Measurements from ENCODE around the gene TGFA.

DNA sequence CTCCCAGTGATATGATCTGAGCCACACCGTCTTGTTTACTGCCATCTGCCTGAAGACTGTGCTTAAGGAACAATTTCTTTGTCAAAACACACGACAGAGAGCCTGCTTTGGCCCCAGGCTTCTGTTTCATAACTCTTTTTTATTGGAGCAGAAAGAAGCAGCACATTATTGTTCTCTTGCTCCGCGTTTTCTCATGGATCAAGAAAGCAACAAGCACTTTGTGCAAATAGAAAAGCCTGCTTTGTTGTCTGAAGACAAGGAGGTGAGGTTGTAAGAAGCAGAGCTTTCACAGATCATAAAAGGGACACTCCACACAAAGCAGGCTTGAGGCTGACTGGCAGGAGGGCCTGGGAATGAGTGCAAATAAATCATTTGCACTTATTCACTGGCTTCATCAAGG, 133.5 kb downstream of the TGFA start:
- TF ChIP-seq, protein P1, sequence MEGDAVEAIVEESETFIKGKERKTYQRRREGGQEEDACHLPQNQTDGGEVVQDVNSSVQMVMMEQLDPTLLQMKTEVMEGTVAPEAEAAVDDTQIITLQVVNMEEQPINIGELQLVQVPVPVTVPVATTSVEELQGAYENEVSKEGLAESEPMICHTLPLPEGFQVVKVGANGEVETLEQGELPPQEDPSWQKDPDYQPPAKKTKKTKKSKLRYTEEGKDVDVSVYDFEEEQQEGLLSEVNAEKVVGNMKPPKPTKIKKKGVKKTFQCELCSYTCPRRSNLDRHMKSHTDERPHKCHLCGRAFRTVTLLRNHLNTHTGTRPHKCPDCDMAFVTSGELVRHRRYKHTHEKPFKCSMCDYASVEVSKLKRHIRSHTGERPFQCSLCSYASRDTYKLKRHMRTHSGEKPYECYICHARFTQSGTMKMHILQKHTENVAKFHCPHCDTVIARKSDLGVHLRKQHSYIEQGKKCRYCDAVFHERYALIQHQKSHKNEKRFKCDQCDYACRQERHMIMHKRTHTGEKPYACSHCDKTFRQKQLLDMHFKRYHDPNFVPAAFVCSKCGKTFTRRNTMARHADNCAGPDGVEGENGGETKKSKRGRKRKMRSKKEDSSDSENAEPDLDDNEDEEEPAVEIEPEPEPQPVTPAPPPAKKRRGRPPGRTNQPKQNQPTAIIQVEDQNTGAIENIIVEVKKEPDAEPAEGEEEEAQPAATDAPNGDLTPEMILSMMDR (IDR thresholded peaks at IDR 0.05; ENCODE audit: low read length) = no peak
- TF ChIP-seq EZH2 (IDR thresholded peaks at IDR 0.05; ENCODE audit: borderline replicate concordance, low read length) = no peak

Measured in OCI-LY1 (cell line).